Urinary bladder (tissue), 4 donors: ENCODE results near the gene PTPRD. TPM values are rescaled to one million over a fixed set of nuclear protein-coding genes. Genes with fewer than 3 reads are reported as not detected.

ENCODE experiments used
- DNase-seq: peaks from one replicate; pipeline ENCODE4 v3.0.0-alpha.2; 2015; ENCODE audit errors: extremely low spot score
- H3K27ac ChIP-seq: one replicate; pipeline ENCODE4 v1.5.1; 2013; ENCODE audit warnings: low read depth, mild to moderate bottlenecking, moderate library complexity
- H3K36me3 ChIP-seq: one replicate; pipeline ENCODE4 v1.6.1; 2013; ENCODE audit warnings: mild to moderate bottlenecking, moderate library complexity; ENCODE audit not compliant: insufficient read depth
- H3K4me1 ChIP-seq: one replicate; pipeline ENCODE4 v1.6.1; 2013; ENCODE audit warnings: mild to moderate bottlenecking, moderate library complexity; ENCODE audit not compliant: insufficient read depth
- H3K4me3 ChIP-seq: one replicate; pipeline ENCODE4 v1.5.1; 2013; ENCODE audit warnings: low read depth, low read length
- WGBS: extraction: QIAGEN DNeasy Blood & Tissue Kit; methylation state at CpG from one replicate; pipeline ENCODE4 v1.1.7; 2013; 5-methylcytosine and 5-hydroxymethylcytosine counted together
- polyA plus RNA-seq: library from polyadenylated mRNA; stranded (reverse); fragments of 200-250 nt; gene quantifications from one replicate; pipeline ENCODE4 v1.2.3, GENCODE V29; 2013
- total RNA-seq: library from RNA; depleted of rRNA; stranded (reverse); fragments of >200 nt; gene quantifications from one replicate; pipeline ENCODE4 v1.2.3, GENCODE V29; 2014
- donor health status: healthy with polysubstance abuse.
- donor health status: healthy.

PTPRD gene
- total and polyA plus RNA-seq, 2 donors: 7.3 to 210 TPM

DNA sequence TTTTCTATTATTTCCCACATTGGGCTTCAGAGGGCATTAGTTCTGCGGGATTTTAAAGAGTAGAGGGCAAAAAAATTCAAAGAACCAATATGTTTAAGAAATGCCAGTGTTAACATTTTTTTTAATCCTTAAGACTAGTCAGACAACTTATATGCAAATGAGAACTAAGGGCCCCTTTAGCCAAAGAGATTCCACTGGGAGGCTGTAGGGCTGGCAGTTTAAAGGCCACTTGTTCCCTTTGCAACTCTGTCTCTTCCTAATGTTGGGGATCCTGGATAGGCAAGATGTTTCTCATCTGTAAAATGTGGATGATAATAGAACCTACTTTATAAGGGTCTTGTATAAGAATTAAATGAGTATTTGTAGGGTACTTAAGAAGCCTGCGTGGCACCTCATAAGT is 1395.9 kb downstream of the PTPRD start:
- Histone ChIP-seq H3K4me1 (no peaks in the 10 kb centered on the region), H3K36me3 (no peaks in the 10 kb centered on the region), H3K27ac (no peak overlapping the region), H3K4me3 (no peak overlapping the region)
- DNase-seq: no peak
- WGBS: 97% methylated on average over 2 of the region's 2 CpGs

DNA sequence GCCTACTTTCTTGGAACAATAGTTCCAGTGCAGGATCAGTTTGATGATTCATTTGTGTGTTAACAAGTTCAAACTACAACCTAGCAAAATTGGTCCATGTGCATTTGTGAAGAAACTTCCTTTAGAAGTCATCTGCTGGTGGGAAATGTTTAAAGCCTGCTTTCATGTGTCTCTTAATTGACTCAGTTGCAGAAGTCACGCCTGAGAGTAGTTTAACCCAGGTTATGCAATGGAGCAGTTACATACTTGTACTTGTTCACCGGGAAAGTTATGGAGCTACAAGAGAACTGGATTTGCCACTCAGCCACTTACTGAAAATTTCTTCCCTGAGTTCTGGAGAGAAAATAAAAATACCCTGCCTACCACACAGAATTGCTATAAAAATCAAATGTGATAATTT is 1397.8 kb downstream of the PTPRD start:
- Histone ChIP-seq H3K4me1 (no peaks in the 10 kb centered on the region), H3K27ac (no peak overlapping the region), H3K4me3 (no peak overlapping the region), H3K36me3 (no peaks in the 10 kb centered on the region)
- WGBS: 95% methylated on average over 2 of the region's 2 CpGs
- no peak for DNase-seq

DNA sequence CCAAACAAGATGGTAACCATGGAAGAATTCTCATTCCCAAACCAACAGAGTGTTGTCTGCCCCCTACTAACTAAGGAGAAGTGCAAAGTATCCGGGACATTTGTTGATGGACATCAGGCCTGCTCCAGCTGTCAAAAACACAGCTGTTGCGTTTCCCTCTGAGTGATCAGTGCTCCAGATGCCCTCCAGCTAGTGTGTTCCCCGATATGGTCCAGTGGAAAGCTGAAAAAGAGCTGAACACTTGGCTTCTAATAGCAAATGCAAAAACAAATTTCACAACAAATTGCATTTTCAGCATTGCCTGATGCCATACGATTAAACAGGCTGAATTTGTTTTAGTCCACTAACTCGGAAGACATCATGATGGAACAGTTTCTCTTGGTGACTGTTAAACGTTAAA is 1398.7 kb downstream of the PTPRD start:
- WGBS: 76% methylated on average over 6 of the region's 6 CpGs
- H3K4me1 ChIP-seq: no peaks in the 10 kb centered on the region
- H3K27ac ChIP-seq: no peak overlapping the region
- no peak overlapping the region for H3K4me3 ChIP-seq
- no peaks in the 10 kb centered on the region for H3K36me3 ChIP-seq
- DNase-seq: no peak

DNA sequence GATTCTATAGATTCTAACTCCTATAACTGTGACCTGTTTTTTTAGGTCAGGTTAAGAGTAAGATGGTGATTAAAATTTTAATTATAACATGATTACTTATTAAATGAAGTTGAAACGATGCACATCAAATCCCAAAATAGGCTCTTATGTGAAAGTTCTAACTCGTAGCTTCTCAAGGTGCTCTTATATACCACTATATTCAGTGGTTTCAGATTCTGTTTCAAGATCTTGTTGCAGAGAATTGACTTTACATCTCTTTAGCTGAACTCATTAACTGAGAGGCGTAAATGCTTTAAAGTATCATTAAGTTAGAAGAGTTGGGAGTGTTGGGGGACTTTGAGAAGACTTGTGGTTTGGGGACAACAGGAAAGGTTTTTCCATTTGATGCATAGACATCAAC is 1399.8 kb downstream of the PTPRD start:
- no peaks in the 10 kb centered on the region for H3K36me3 ChIP-seq
- 94% methylated on average over 3 of the region's 3 CpGs for WGBS
- H3K4me3 ChIP-seq: no peak overlapping the region
- DNase-seq: no peak
- H3K4me1 ChIP-seq: no peaks in the 10 kb centered on the region
- H3K27ac ChIP-seq: no peak overlapping the region

DNA sequence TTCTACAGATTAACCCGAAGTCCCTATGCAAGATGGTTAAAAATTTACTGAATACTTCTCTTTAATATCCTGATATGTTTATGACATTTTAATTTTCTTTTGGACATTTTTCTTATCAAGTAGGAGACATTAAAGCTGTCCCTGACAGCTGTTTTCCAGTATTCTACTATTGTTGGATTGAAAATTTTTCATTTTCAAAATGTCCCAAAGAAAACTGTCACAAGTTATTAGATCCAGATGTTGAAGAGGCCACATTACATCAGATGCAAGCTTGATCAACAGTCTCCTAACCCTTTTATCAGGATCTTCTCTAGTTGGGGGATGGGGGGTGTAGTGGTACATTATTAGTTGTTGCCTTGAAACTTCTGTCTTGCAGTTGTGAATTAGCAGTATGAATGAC is 1410.5 kb downstream of the PTPRD start:
- WGBS: 45% methylated on average over 1 of the region's 1 CpG

DNA sequence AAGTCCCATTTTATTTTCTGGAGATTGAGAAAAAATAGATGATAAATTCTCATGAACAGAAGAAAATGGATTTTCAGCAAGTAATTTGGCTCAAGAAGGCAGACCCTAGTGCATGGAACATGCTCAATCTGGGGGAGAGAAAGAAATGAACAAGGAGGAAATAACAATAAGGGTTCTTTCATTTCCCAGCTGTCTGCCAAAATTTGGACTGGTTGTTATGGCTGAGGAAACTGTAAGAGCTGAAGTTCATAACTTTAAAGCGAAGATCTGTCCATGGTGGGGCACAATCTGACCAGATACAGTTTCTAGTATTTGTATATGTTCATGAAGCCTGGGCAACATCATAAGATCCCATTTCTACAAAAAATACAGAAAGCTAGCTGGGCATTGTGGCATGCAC is 1426.7 kb downstream of the PTPRD start:
- 47% methylated on average over 1 of the region's 1 CpG for WGBS
- Histone ChIP-seq H3K36me3 (no peaks in the 10 kb centered on the region), H3K4me3 (no peak overlapping the region), H3K4me1 (no peaks in the 10 kb centered on the region), H3K27ac (no peak overlapping the region)
- DNase-seq: no peak

More for the DNA sequence above, 1410.5 kb downstream of the PTPRD start:
- Histone ChIP-seq H3K36me3 (no peaks in the 10 kb centered on the region), H3K4me1 (no peaks in the 10 kb centered on the region), H3K4me3 (no peak overlapping the region), H3K27ac (no peak overlapping the region)
- DNase-seq: no peak

DNA sequence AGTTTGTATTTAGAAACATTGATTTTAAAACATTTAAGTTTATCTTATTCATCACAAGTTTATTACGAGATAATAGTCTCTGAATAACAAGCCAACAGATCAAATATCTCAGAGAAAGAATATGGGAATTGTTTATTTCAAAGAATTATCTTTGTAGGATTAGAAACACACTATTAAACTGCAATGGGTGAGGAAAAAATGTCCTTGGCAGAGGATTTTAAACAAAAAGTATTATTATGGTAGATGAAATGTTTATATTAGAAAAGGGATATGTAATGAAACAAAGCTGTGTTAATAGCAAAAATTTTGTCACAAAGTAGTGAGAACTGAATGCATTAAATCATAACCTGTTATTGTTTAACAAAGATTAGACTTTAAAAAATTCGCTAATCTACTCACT is 1430.4 kb downstream of the PTPRD start:
- WGBS: 27% methylated on average over 2 of the region's 2 CpGs
- Histone ChIP-seq H3K4me1 (no peaks in the 10 kb centered on the region), H3K36me3 (no peaks in the 10 kb centered on the region), H3K27ac (no peak overlapping the region), H3K4me3 (no peak overlapping the region)
- DNase-seq: no peak

DNA sequence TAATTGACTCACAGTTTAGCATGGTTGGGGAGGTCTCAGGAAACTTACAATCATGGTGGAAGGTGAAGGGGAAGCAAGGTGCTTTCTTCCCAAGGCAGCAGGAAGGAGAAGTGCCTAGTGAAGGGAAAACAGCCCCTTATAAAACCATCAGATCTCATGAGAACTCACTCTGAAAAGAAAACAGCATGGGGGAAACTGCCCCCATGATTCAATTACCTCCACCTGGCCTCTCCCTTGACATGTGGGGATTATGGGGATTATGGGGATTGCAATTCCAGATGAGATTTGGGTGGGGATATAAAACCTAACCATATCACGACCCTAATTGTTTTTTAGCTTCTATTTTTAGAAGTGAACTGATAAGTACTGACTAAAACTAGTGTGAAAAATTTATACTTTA is 1435.7 kb downstream of the PTPRD start:
- Histone ChIP-seq H3K36me3 (no peaks in the 10 kb centered on the region), H3K27ac (no peak overlapping the region), H3K4me3 (no peak overlapping the region), H3K4me1 (no peaks in the 10 kb centered on the region)
- DNase-seq: no peak
- WGBS: 48% methylated on average over 1 of the region's 1 CpG

DNA sequence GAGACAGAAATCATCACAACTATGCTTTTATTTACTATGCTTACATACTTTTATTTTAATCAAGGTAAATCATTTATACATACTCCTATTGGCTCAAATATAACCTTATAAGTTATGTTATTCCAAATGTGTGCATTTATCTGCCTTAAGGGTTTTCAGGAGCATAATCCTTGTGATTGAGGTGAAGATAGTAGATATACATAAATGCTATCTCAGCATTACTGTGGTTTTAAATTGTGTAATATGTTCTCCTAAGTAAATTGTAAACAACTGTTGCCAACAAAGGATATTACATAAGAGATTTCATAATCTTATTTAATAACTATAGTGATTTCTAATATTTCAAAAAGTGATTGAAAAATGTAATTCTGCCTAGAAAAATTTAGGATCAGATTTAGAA is 1438.4 kb downstream of the PTPRD start:
- Histone ChIP-seq H3K36me3 (no peaks in the 10 kb centered on the region), H3K27ac (no peak overlapping the region), H3K4me1 (no peaks in the 10 kb centered on the region), H3K4me3 (no peak overlapping the region)
- DNase-seq: no peak

DNA sequence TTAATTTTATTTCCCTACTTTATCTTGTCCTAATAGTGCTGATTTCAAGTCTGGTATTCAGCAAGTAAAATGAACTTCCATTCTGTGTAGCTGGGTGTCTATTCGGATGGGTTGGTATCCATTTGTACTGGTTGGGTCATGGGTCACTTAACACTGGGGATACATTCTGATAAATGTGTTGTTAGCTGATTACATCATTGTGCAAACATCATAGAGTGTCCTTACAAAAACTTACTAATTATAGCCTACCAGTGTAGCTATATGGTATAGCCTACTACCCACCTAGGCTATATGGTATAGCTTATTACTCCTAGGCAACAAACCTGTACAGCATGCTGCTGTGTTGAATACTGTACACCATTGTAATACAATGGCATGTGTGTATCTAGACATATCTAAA is 1439.5 kb downstream of the PTPRD start:
- DNase-seq: no peak
- H3K27ac ChIP-seq: no peak overlapping the region
- no peak overlapping the region for H3K4me3 ChIP-seq
- no peaks in the 10 kb centered on the region for H3K4me1 ChIP-seq
- no peaks in the 10 kb centered on the region for H3K36me3 ChIP-seq
- WGBS: 94% methylated on average over 1 of the region's 1 CpG

DNA sequence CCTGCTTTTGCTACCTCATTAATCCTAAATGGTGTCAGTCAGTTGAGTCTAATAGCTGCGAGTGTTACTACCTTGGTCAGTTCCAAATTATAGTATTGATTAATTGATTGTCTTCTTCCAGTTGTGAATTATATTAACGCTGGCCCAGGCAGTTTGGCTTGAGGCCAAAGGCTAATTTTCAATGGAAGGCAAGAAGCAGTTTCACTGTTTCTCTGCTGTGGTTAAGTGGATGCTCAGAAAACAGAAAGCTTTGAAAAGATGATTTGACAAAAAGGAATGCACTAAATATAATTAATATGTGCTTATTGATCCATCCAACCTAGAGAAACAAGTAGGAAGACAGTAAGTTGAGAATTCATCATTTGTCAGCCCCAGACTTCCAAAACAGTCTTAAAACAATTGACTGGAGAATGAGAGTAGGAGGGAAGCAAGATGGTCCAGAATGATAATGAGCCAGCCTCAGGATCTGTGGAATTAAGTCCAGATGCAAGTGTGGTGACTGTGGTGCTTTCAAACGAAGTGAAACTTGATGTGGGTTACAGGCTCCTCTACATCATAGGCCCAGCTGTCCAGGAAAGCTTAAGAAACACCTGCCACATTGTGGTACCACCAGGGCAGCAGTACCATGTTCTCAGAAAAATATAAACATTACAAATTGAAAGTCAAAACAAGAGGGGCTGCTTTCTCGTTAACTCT is 1442.2 kb downstream of the PTPRD start:
- Histone ChIP-seq H3K27ac (no peak overlapping the region), H3K36me3 (no peaks in the 10 kb centered on the region), H3K4me1 (no peaks in the 10 kb centered on the region), H3K4me3 (no peak overlapping the region)
- WGBS: 57% methylated on average over 4 of the region's 4 CpGs
- no peak for DNase-seq

DNA sequence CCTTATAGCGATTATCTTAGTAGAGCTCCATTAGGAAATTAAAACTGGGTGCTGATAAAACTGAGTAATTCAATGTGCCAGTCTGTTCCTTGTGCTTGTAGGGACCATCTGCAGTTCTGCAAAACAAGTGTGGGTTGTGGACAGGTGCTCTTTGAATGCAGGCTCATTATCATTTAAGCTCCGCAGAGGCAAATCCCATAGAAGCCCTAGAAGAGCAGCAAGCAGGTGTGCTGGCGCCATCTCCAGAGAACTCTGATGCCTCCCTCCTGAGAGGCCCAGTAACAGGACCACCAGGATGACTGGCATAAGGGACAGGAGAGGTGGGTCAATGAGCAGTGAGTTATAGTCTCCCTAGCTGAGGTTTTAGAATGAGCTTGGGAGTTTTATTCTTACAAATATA is 1470.8 kb downstream of the PTPRD start:
- 89% methylated on average over 3 of the region's 3 CpGs for WGBS
- no peak for DNase-seq
- Histone ChIP-seq H3K4me3 (no peak overlapping the region), H3K4me1 (no peaks in the 10 kb centered on the region), H3K36me3 (no peaks in the 10 kb centered on the region), H3K27ac (no peak overlapping the region)

DNA sequence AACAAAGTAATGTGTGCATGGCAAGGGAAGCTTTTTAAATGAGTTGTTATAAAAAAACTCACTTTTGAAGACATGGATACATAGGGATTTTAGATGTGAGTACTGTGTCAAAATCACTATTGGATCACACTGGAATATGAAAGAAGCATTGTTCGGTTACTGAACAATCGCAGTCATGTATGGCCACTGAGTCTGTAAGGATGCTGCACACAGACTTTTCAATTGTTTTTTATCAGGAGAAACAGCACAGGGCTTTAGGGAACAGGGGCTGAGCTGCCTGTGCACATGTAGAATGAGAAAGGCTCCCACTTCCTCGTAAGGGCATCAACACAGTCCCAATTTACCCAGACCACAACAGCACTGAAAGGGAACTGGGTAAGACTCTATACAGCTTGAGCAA is 1479.3 kb downstream of the PTPRD start:
- Histone ChIP-seq H3K4me1 (no peaks in the 10 kb centered on the region), H3K27ac (no peak overlapping the region), H3K36me3 (no peaks in the 10 kb centered on the region), H3K4me3 (no peak overlapping the region)
- 90% methylated on average over 3 of the region's 3 CpGs for WGBS
- DNase-seq: no peak

DNA sequence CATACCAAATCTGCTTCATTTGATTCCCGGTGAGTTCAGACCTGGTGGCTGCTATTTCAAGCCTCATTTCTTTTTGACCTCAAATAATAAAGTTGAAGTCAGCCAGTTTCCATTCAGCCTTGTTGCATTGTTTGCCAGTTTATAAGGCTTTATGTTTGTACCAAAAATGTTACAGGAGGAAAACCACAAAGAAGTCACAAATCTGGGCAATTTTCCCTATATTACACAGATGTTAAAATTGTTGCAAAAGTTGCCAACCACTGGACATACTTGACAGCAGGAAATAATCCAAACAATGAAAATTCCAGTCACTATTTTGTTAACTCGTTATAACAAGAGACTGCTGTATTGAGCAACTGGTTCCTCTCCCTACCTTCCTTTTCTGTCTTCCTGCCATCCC is 1488.2 kb downstream of the PTPRD start:
- WGBS: 26% methylated on average over 2 of the region's 2 CpGs
- H3K4me1 ChIP-seq: no peaks in the 10 kb centered on the region
- DNase-seq: no peak

More for the DNA sequence above, 1488.2 kb downstream of the PTPRD start:
- Histone ChIP-seq H3K36me3 (no peaks in the 10 kb centered on the region), H3K4me3 (no peak overlapping the region), H3K27ac (no peak overlapping the region)
